WTC11 (cell line): ENCODE results near the gene AGAP1.

Source experiments
- CTCF ChIP-seq: fragments of 200-600 bp; IDR thresholded peaks from 2 replicates; pipeline ENCODE4 v1.8.0; 2022; ENCODE audit warnings: antibody characterized with exemption
- E2F4 ChIP-seq: sonication (generic); formaldehyde crosslinking; IDR thresholded peaks from 2 replicates; pipeline ENCODE4 v1.8.1; 2022; ENCODE audit warnings: low read depth, mild to moderate bottlenecking, moderate library complexity, missing genetic modification reagents, borderline replicate concordance
- ELF4 ChIP-seq: sonication (generic); formaldehyde crosslinking; IDR thresholded peaks from 2 replicates; pipeline ENCODE4 v1.8.1; 2022; ENCODE audit warnings: low read depth, mild to moderate bottlenecking, moderate library complexity, missing genetic modification reagents
- ZNF121 ChIP-seq: sonication (generic); formaldehyde crosslinking; IDR thresholded peaks from 2 replicates; pipeline ENCODE4 v1.8.0; 2023; ENCODE audit warnings: missing genetic modification reagents
- ZNF512 ChIP-seq: sonication (generic); formaldehyde crosslinking; IDR thresholded peaks from 2 replicates; pipeline ENCODE4 v1.8.1; 2022; ENCODE audit warnings: missing genetic modification reagents, borderline replicate concordance

- TF ChIP-seq ZNF121 (CRISPR knock-in tag), result no peak
- no peak for TF ChIP-seq CTCF
- TF ChIP-seq ZNF512 (CRISPR knock-in tag), result no peak
- no peak for TF ChIP-seq ELF4 (CRISPR knock-in tag)
- TF ChIP-seq E2F4 (CRISPR knock-in tag), result no peak
These were observed 614.2 kb downstream of the AGAP1 start for GRCh38 chr2:236107942-236108625.
